GM21619 (cell line): ENCODE results near the gene FBXW9.
A peak's percentile ranks its signal among the peaks of the same experiment; 100 is the strongest.
"Not testable (repeated sequence)": the region's sequence is repeated elsewhere in the genome, so short reads cannot be mapped to it uniquely, and the experiment has no call there.

Experiments
- ATAC-seq: cut with Tn5 transposase; IDR thresholded peaks from one replicate; pipeline ENCODE4 v1.9.1; 2021; ENCODE audit not compliant: unreplicated experiment

FBXW9 gene

GRCh38 chr19:12696366-12697335, at the start of gene FBXW9:
Gene FBXW9, minus strand, starts transcription at chr19:12696631. Its CDS starts 50 bp downstream, at chr19:12696581.
- peak; percentile 71 for ATAC-seq

DNA sequence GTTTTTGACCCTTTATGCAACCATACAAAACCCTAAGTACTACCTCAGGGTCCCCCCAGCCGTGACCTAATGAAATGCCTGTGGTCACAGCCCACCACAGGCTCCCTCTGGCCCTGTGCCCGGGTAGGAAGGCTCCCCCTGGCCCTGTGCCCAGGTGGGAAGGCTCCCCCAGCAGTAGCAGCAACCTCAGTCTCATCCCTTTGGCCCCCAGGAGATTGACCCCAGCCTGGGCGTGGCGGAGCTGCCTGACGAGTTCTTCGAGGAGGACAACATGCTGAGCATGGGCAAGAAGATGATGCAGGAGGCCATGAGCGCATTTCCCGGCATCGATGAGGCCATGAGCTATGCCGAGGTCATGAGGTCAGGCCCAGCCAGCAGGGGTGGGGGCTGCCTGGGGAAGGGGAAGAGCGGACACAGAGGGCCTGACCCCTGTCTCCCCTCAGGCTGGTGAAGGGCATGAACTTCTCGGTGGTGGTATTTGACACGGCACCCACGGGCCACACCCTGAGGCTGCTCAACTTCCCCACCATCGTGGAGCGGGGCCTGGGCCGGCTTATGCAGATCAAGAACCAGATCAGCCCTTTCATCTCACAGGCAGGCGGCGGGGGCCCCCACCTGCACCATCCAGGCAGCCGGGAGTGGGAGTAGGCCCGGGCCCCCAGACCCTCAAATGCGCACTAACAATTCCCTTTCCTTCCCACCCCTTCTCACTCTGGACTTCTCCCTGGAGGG, 48.9 kb upstream of the FBXW9 start:
- no peak for ATAC-seq

- ATAC-seq: no peak
These were observed 41.5 kb upstream of the FBXW9 start for GRCh38 chr19:12737835-12738351.

DNA sequence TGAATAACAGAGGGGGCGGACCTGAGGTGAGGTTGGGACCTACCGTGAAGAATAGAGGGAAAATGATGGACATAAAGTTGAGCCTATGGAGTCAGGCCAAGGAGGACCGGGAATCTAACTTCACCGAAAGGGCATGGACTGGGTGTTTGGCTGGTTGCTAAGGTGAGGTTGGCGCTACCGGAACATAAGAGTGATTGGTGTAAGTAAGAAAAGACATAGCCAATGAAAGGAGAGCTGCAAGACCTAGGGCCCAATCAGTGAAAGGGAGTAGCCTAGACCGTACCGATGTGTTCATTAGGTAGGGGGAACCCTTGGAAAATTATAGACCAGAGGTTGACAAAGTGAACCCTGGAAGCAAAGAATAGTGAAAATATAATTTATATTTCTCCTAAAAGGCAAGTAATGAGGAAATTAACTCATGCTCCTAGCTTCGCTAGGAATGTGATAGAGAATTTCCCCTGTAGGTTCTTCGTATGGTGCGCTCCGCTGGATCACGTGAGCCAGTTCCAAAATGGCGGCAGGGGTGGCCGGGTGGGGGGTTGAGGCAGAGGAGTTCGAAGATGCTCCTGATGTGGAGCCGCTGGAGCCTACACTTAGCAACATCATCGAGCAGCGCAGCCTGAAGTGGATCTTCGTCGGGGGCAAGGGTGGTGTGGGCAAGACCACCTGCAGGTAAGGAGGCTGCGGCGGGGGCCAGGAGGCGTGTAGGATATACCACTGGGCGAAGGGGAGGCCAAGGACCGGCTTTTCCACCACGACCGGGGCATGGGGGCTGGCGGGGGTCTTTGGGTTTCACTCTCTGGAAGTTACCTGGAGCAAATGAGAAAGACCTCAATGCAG, 40.8 kb upstream of the FBXW9 start, which contains the start of gene GET3:
GET3 (plus strand) TSS at position 503 of the 840 bp plus-strand sequence; CDS start at position 512, 9 bp downstream.
- ATAC-seq: peak; percentile 71

DNA sequence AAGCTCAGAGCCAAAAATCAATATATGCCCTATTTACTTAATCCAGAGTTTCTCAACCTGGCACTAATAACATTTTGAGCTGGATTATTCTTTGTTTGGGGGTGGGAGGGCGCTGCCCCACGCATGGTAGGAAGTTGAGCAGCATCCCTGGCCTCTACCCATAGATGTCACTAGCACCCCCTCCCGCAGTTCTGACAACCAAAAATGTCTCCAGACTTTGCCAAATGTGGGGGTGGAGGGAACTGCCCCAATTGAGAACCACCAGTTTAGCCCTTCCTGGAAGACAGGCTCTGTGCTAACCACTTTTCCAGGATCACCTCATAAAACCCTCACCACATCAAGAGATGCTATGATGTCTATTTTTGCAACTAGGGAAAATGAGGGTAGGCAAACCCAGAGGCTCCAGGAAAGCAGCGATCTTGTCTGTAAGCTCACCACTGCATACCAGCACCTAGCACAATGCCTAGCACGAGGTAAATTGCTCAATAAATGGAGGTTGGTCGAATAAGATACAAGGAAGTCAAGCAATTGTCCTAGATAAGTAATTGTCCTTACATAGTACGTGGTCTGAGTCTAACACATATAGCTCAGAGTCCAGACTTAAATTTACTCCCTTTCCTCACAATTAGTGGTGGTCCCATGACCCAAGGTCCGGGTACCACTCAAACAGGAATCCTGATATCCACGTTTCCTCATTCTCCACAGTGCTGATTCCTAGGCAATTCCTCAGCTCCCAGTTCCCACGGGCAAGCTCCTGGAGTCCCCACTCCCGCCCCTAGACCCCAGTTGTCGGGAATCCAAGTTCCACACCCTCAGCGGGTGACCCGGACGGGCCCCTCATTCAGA, 37.2 kb upstream of the FBXW9 start:
- no peak for ATAC-seq

- no peak for ATAC-seq
These were observed 34.9 kb upstream of the FBXW9 start for GRCh38 chr19:12731337-12731736.

DNA sequence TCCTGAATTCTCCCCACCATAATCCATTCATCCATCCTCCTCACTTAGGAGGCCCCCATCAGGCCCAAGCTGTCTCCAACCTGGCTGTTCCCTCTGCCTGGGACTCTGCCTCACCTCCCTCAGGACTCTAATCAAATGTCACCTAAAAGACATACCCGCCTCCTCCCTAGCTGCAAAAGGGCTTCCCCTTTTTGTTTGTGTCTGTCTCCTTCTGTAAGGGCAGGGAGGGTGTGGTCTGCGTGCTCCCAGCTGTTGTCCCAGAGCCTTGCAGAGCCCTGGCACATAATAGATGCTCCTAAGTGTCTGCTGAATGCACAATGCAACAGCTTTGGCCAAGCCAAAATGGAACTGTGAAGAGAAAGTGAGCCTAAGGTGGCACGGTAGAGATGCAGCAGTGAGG, 33.6 kb upstream of the FBXW9 start:
- ATAC-seq: no peak

- ATAC-seq: no peak
These were observed 31.5 kb upstream of the FBXW9 start for GRCh38 chr19:12727745-12728433.

GRCh38 chr19:12726988-12727316, 30.5 kb upstream of the FBXW9 start:
- no peak for ATAC-seq

DNA sequence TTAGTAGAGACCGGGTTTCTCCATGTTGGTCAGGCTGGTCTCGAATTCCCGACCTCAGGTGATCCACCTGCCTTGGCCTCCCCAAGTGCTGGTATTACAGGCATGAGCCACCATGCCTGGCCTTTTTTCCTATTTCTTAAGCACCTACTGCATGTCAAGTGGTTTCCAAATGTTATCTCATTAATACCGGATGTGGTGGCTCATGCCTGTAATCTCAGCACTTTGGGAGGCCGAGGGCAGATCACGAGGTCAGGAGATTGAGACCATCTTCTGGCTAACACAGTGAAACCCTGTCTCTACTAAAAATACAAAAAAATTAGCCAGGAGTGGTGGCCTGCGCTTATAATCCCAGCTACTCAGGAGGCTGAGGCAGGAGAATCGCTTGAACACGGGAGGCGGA, 29.2 kb upstream of the FBXW9 start:
- not testable (repeated sequence) for ATAC-seq

- no peak for ATAC-seq
These were observed 27.4 kb upstream of the FBXW9 start, which contains the start of gene TNPO2 for GRCh38 chr19:12723641-12724426. Gene TNPO2, minus strand, starts transcription at chr19:12723932. Its CDS starts 2,955 bp downstream, at chr19:12720977.

DNA sequence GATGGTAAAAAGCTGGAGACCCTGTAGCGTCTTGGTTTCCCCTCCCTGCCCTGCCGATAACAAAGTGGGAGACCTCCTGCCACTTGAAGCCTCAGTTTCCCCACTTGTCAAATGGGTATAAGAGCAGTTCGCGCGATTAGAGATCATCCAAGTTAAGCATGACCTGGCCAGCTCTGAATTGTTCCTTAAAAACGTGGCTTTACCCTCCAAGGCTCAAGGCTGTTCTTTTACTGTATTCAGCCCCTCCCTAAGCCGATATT, 26.9 kb upstream of the FBXW9 start:
- no peak for ATAC-seq

- peak; percentile 72 for ATAC-seq
These were observed 26.3 kb upstream of the FBXW9 start for GRCh38 chr19:12722566-12723380.

DNA sequence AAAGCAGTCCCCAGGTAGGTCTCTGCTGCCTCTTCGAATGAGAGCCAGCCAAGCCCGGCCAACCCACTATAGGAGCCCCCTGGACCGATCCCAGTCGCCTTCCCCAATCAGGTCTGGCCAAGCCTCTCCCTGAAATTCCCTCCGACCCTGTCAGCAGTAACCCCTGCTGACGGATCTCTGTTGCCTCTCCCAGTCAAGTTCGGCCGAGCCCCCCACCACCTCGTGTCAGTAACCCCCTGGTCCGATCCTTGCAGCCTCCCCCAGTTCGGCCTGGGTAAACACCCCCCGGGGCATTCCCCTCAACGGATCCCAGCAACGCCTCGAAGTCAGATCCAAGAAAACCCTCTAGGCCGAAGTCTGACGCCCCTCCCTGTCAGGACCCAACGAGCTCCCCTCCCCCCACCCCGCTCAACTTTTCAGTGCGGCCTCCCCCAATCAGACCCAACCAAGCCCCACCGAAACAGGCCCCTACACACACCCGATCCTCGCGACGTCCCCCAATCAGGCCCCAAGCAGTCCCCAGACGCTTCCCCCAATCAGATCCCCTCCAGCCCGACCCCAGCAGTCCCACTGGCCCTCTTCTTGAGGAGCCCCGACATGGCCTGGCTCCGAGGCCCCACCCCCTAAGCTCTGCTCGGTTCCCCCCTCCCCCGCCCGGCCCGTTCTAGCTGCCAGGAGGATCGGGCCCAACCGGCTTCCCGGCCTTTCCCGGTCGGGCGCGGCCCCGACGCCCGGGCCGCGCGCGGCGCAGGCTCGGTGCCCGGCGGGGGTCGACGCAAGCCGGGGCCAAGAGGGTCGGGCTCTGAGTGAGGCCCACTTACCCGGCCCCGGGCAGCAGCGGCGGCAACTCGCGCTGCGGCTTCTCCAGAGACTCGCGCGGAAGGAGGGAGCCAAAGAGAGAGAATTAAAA, 25.5 kb upstream of the FBXW9 start:
- peak; percentile 24 for ATAC-seq

DNA sequence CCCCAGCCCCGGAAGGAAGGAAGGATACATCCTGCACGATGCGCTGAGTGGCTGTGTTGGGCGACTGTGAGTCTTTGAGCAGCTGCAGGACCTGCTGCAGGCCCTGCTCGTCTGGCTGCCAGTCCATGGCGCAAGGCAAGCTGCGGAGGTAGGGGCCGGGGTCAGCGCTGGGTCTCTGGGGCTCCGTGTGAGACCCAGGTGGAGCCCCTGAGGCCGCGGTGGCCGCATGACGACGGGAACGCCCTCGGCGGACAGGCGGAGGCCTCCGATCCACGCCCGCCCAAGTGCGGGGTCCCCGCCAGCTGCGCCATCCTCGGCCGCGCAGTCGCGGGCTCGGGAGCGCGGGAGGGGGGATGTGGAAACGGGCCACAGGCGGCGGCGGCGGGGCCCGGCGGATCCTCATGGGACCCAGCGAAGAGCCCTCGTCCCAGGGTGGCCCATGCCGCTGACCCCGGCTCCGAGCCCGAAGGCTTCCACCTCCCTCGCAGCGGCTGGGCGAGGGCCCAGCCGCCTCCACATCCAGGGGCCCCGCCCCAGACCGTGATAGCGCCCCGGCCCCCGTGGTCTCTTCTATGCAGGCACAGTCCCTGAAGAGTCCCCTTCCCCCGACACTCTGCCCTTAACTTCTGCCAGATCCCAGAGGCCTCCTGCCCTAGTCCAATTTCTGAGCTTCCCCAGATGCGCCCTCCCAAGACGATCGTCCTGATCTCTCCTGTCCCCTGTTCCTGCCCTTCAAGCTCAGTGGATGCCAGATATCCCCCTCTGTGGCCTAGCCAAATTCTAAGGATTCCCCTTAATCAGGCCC, 24.6 kb upstream of the FBXW9 start:
- ATAC-seq: no peak

DNA sequence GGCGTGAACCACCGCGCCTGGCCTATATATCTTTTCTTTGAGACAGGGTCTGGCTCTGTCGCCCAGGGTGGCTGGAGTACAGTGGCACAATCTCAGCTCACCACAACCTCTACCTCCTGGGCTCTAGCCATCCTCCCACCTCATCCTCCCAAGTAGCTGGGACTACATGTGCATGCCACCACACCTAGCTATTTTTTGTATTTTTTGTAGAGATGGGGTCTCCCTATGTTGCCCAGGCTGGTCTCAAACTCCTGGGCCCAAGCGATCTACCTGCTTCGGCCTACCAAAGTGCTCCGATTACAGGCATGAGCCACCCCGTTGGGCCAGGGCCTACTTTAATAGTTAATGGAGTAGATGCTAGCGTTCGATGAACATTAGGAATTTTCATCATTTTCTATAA, 23.9 kb upstream of the FBXW9 start:
- ATAC-seq: no peak
